Hematopoietic multipotent progenitor cell (in vitro differentiated cells): ENCODE measurements around the gene GYS1. TPM values are rescaled to one million over a fixed set of nuclear protein-coding genes. Genes with fewer than 3 reads are reported as not detected.
"Not testable (repeated sequence)": the region's sequence is repeated elsewhere in the genome, so short reads cannot be mapped to it uniquely, and the experiment has no call there.

ENCODE experiments used
- DNase-seq, 3 donors: peaks; one replicate each; pipeline ENCODE4 v3.0.0-alpha.2; 2011 to 2015; ENCODE audit warnings: low read depth in 2 of 3, low spot score in 2 of 3
- total RNA-seq: library from RNA; depleted of rRNA; stranded (reverse); fragments of >200 nt; gene quantifications from one replicate; pipeline ENCODE4 v1.2.3, GENCODE V29; 2012

The GYS1 gene
- total RNA-seq = 42.8 TPM

- peak; percentile 96 to 100 (median 100) for DNase-seq
Observed at GRCh38 chr19:48993175-48994034, at the start of gene GYS1, which contains the start of gene RUVBL2. GYS1 (minus strand) TSS chr19:48993309; CDS start chr19:48993112, 197 bp downstream. RUVBL2 (plus strand) TSS chr19:48993887; CDS start chr19:48993912, 25 bp downstream.

- DNase-seq = not testable (repeated sequence)
Observed at GRCh38 chr19:49042666-49043065, 49.6 kb upstream of the GYS1 start.

- DNase-seq = no peak
Observed at GRCh38 chr19:49042177-49042576, 49.1 kb upstream of the GYS1 start.

GRCh38 chr19:49039736-49040135 lies 46.6 kb upstream of the GYS1 start:
- not testable (repeated sequence) for DNase-seq

- DNase-seq = not testable (repeated sequence)
Observed at GRCh38 chr19:49038557-49039276, 45.6 kb upstream of the GYS1 start.

GRCh38 chr19:49038111-49038510 lies 45.0 kb upstream of the GYS1 start:
- DNase-seq = not testable (repeated sequence)

GRCh38 chr19:49036815-49037214 lies 43.7 kb upstream of the GYS1 start, which contains the start of gene CGB1:
CGB1 (minus strand) TSS chr19:49036895; CDS start chr19:49036711, 184 bp downstream.
- not testable (repeated sequence) for DNase-seq

GRCh38 chr19:49031642-49032301 lies 38.7 kb upstream of the GYS1 start, which contains the start of gene CGB2:
CGB2 (plus strand) TSS chr19:49031890; CDS start chr19:49032096, 206 bp downstream.
- peak in 2 of 3 donors; percentile 50 to 60 for DNase-seq

- not testable (repeated sequence) for DNase-seq
Observed at GRCh38 chr19:49030323-49030722, 37.2 kb upstream of the GYS1 start.

- DNase-seq = not testable (repeated sequence)
Observed at GRCh38 chr19:49029749-49030148, 36.6 kb upstream of the GYS1 start.

- DNase-seq = not testable (repeated sequence)
Observed at GRCh38 chr19:49028686-49029085, 35.6 kb upstream of the GYS1 start.

GRCh38 chr19:49025599-49025998 lies 32.5 kb upstream of the GYS1 start:
- not testable (repeated sequence) for DNase-seq

- DNase-seq = not testable (repeated sequence)
Observed at GRCh38 chr19:49025088-49025487, 32.0 kb upstream of the GYS1 start.

GRCh38 chr19:49024233-49024632 lies 31.1 kb upstream of the GYS1 start, which contains the start of gene CGB3:
CGB3 (minus strand) TSS chr19:49024333; CDS start chr19:49023971, 362 bp downstream.
- not testable (repeated sequence) for DNase-seq

GRCh38 chr19:49022116-49022515 lies 29.0 kb upstream of the GYS1 start:
- DNase-seq = no peak

- no peak for DNase-seq
Observed at GRCh38 chr19:49020931-49021895, 28.1 kb upstream of the GYS1 start.

- DNase-seq = no peak
Observed at GRCh38 chr19:49020342-49020741, 27.2 kb upstream of the GYS1 start.

- DNase-seq = peak in 2 of 3 donors; percentile 38 to 46
Observed at GRCh38 chr19:49019242-49019932, 26.3 kb upstream of the GYS1 start.
